ENCODE measurements around the gene PEA15.

Gene PEA15

GRCh38 chr1:160226623-160227022 lies 21.4 kb downstream of the PEA15 start:
- H3K4me3 ChIP-seq (ENCODE audit: low read length): no peak overlapping the region
- TF ChIP-seq ZNF274 (IDR thresholded peaks at IDR 0.05; ENCODE audit: low read depth, low read length): no peak

- no peak for TF ChIP-seq ZNF274 (IDR thresholded peaks at IDR 0.05; ENCODE audit: low read depth, low read length)
Observed at GRCh38 chr1:160227034-160227433, 21.9 kb downstream of the PEA15 start.

DNA sequence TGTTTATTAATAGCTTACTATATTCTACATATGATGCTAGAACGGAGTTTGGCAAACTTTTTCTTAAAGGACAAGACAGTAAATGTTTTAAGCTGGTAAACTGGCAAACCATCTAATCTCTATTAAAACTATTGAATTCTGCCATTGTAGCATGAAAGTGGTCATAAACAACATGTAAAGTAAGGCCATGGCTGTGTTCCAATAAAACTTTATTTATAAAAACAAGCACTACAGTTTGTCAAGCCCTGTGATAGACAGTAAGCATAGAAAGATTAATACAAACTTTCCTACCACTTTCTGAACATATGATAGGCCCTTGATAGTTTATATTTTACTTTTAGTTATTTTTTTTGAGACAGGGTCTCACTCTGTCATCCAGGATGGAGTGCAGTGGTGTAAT lies 22.4 kb downstream of the PEA15 start:
- no peak for TF ChIP-seq ZNF274 (IDR thresholded peaks at IDR 0.05; ENCODE audit: low read depth, low read length)
- no peak overlapping the region for H3K4me3 ChIP-seq (ENCODE audit: low read length)

More at GRCh38 chr1:160227034-160227433, 21.9 kb downstream of the PEA15 start:
- H3K4me3 ChIP-seq (ENCODE audit: low read length): no peak overlapping the region

DNA sequence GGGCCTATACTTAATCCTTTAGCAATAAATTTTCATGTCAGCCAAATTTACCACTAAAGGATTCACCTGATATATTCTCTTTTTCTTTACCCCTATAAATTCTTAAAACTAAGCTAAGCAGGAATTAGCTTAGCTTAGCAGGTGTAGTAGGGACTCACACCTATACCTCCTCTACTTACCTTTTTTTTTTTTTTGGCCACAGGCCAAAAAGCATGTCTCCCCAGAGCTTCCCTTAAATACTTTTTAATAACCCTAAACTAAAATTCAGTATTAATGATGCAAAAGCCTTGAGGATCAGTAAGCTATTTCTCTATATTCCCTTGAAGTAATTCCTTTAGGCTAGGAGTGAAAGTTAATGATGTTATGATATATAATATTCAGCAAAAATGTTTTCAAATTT lies 23.2 kb downstream of the PEA15 start:
- TF ChIP-seq ZNF274 (IDR thresholded peaks at IDR 0.05; ENCODE audit: low read depth, low read length): no peak

DNA sequence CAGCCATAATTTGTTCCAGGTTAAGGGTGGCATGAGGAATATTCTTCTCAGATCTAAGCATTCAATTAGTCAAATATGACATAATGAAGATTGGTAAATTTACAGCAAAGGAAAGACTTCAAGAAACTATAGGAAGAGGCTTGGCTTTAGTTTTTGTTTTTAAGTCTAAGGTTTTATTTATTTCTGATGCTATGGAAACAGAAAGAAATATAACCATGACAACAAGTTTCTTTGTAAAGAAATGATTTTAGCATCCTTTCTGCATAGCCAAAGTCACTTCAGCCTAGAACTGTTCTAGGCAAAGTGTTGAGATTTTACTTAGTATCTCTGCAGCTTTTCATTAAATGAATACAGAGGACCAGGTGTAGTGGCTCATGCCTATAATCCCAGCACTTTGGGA lies 27.7 kb downstream of the PEA15 start:
- H3K4me3 ChIP-seq (ENCODE audit: low read length): no peak overlapping the region
- TF ChIP-seq ZNF274 (IDR thresholded peaks at IDR 0.05; ENCODE audit: low read depth, low read length): no peak

More for the DNA sequence above, 23.2 kb downstream of the PEA15 start:
- H3K4me3 ChIP-seq (ENCODE audit: low read length): no peak overlapping the region

- H3K4me3 ChIP-seq (ENCODE audit: low read length): no peak overlapping the region
- TF ChIP-seq ZNF274 (IDR thresholded peaks at IDR 0.05; ENCODE audit: low read depth, low read length): no peak
Observed at GRCh38 chr1:160236806-160237205, 31.6 kb downstream of the PEA15 start.

DNA sequence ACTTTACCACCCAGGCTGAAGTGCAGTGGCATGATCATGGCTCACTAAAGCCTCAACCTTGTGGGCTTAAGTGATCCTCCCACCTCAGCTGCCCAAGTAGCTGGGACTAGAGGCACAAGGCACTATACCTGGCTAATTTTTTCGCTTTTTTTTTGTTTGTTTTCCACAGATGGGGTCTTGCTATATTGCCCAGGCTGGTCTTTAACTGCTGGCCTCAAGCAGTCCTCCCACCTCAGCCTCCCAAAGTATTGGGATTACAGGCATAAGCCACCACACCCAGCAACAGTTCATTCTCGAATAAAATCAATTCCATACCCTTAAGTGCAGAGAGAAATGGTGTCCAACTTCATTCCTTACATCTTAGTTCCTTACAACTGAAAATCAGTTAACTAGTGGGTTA lies 32.4 kb downstream of the PEA15 start:
- TF ChIP-seq ZNF274 (IDR thresholded peaks at IDR 0.05; ENCODE audit: low read depth, low read length): no peak
- no peak overlapping the region for H3K4me3 ChIP-seq (ENCODE audit: low read length)

GRCh38 chr1:160238408-160238807 lies 33.2 kb downstream of the PEA15 start:
- no peak for TF ChIP-seq ZNF274 (IDR thresholded peaks at IDR 0.05; ENCODE audit: low read depth, low read length)
- no peak overlapping the region for H3K4me3 ChIP-seq (ENCODE audit: low read length)

- no peak overlapping the region for H3K4me3 ChIP-seq (ENCODE audit: low read length)
- TF ChIP-seq ZNF274 (IDR thresholded peaks at IDR 0.05; ENCODE audit: low read depth, low read length): no peak
Observed at GRCh38 chr1:160239582-160240299, 34.6 kb downstream of the PEA15 start.

GRCh38 chr1:160243767-160244166 lies 38.6 kb downstream of the PEA15 start:
- no peak overlapping the region for H3K4me3 ChIP-seq (ENCODE audit: low read length)
- TF ChIP-seq ZNF274 (IDR thresholded peaks at IDR 0.05; ENCODE audit: low read depth, low read length): no peak

DNA sequence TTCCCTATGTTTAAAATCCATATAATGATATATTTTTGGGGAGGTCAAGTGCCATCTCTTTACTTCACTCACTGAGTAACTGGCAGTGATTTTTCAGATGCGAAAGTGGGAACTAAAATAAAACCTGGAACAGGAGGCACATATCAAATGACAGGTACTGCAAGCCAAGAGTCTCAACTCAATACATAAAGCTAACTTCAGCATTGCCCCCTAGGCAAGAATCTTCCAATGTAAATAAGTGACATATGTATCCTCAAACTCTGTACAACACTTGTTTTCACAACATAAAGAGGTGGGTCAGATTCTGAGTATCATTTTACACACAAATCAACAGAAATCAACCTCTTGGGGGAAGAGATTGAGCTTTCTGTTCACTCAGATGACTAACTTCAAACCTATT lies 39.0 kb downstream of the PEA15 start:
- no peak for TF ChIP-seq ZNF274 (IDR thresholded peaks at IDR 0.05; ENCODE audit: low read depth, low read length)
- no peak overlapping the region for H3K4me3 ChIP-seq (ENCODE audit: low read length)

- no peak for TF ChIP-seq ZNF274 (IDR thresholded peaks at IDR 0.05; ENCODE audit: low read depth, low read length)
- no peak overlapping the region for H3K4me3 ChIP-seq (ENCODE audit: low read length)
Observed at GRCh38 chr1:160245434-160245833, 40.2 kb downstream of the PEA15 start.

DNA sequence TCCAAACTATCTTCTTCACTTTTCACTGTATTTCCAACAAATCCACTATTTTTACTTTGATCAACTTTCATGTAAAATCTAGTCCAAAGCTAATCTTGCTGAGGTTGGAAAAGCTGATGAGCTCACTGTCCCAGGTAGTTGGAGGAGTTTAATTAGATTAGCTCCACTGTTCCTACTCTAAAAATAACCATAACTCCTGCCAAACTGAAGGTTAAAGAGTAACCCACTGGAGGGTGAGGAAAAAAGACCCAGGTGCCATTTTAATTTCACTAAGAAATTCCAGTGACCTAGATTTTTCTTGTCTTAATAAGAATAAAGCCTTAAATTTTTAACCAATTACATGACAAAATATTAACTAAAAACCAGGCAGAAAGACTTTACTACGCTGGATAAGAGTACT lies 41.9 kb downstream of the PEA15 start:
- H3K4me3 ChIP-seq (ENCODE audit: low read length): no peak overlapping the region
- no peak for TF ChIP-seq ZNF274 (IDR thresholded peaks at IDR 0.05; ENCODE audit: low read depth, low read length)

DNA sequence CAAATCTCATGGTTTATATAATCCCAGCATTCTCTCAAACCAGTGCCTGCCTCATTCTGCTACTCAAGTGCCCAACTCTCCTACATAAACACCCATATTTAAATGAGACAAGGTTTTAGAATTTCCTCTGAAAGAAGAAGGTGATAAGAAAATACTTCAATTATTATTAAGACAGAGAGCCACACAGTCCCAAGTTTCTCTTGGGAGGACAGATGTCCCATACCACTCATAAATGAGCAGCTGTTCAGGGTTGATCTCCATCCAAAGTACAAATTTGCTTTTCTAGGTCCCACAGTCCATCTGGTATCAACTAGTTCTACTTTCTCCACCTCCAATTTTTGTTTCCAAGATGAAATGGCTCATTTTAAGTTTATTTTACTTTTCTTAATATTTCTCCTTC lies 45.8 kb downstream of the PEA15 start:
- no peak overlapping the region for H3K4me3 ChIP-seq (ENCODE audit: low read length)
- no peak for TF ChIP-seq ZNF274 (IDR thresholded peaks at IDR 0.05; ENCODE audit: low read depth, low read length)

DNA sequence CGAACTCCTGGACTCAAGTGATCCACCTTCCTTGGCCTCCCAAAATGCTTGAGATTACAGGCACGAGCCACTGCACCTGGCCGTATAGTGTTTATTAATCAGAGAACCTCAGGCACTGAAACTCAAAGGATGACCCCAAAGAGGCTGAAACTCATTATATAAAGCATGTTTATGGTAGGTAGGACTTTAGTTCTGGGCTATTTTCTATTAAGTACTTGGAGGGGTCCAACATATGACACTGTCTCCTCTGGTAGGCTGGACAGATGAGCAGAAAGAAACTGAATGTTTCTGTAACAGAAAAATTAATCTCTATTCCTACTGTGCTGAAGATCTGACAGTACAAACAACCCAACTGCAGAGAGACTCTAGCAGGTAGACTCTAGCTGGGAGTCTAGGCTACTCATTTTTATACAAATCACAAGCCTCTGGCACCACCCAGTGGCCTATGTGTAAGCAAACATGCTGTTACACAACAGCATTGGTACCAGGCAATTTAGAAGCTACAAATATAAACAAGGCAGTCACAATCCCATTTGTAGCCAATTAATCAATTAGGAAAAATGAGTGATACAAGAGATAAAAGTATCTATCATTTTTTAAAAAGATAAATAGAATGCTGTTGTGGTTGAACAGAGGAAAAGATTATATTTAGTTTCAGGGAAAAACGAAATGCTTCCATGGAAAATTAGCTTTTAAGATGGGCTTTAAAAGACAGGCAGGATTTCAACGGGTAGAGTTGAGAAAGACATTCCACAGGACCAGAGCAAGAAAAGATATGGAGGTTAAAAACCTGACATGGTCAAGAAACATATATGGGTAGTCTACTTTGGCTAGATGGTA lies 46.7 kb downstream of the PEA15 start:
- TF ChIP-seq ZNF274 (IDR thresholded peaks at IDR 0.05; ENCODE audit: low read depth, low read length): no peak

More for the DNA sequence above, 46.7 kb downstream of the PEA15 start:
- H3K4me3 ChIP-seq (ENCODE audit: low read length): no peak overlapping the region
